Esophagus squamous epithelium (tissue), 4 donors: Measurements from ENCODE around the gene HBG2.

Source experiments
- CTCF ChIP-seq, 6 experiments: fragments of 450-650 bp in 4 of 6; fragments of 200-600 bp in 2 of 6; sonication (generic) in 2 of 6; IDR thresholded peaks; one replicate each; pipeline ENCODE4 v1.5.1; 2016 to 2019; ENCODE audit warnings: antibody characterized with exemption in 6 of 6, mild to moderate bottlenecking in 4 of 6, moderate library complexity in 4 of 6
- POLR2A ChIP-seq, 4 donors: fragments of 450-650 bp; IDR thresholded peaks; one replicate each; pipeline ENCODE4 v1.6.1; 2017; ENCODE audit warnings: antibody characterized with exemption in 4 of 4, mild to moderate bottlenecking in 4 of 4, moderate library complexity in 3 of 4

DNA sequence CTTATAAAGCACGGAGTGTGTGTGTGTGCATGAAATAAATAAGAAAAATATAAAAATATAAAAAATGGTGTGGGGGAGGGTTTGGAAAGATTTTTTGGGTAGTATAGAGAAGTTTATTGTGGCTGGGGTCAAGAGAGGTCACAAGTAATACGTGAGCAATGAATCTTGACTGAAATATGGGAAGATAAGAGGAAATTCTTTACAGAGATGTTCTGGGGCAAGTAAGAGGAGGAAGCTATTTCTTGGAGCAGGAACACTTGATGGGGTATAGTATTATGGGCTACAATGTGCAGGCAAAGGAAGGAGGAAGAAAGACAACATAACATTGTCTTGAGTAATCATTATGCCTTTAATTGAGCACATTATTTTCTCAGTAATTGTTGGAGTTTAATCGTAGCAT is 22.4 kb downstream of the HBG2 start:
- TF ChIP-seq POLR2A (IDR thresholded peaks at IDR 0.05) (no peak), CTCF (IDR thresholded peaks at IDR 0.05) (no peak)
